WTC11 (cell line): ENCODE results near the gene CCR2. TPM values are rescaled to one million over a fixed set of nuclear protein-coding genes. Genes with fewer than 3 reads are reported as not detected.

Experiments used
- ATAC-seq: fragments of 200-7000 bp; cut with Tn5 transposase; 2 replicates; pipeline ENCODE4 v1.10.0; 2021; ENCODE audit warnings: mild to moderate bottlenecking, moderate library complexity
- CTCF ChIA-PET: fragments of 300-600 bp; sonication (Branson Sonifier 250); formaldehyde crosslinking; loops from one replicate; lab custom pipeline; 2021; ENCODE audit warnings: antibody characterized with exemption; lab: Charles Lee
- POLR2A ChIA-PET: fragments of 350-600 bp; sonication (Branson Sonifier 250); formaldehyde crosslinking; loops from one replicate; lab custom pipeline; 2021; ENCODE audit warnings: antibody characterized with exemption; lab: Charles Lee
- DNase-seq: peaks from one replicate; pipeline ENCODE4 v3.0.0; 2021; ENCODE audit warnings: low spot score
- H3K27ac Mint-ChIP-seq: 2 replicates; pipeline ENCODE4 v1.8.0; 2021; ENCODE audit warnings: mixed read lengths
- H3K27me3 Mint-ChIP-seq: 2 replicates; pipeline ENCODE4 v1.8.0; 2021; ENCODE audit warnings: low read depth, mild to moderate bottlenecking, moderate library complexity, mixed read lengths
- H3K36me3 Mint-ChIP-seq: 2 replicates; pipeline ENCODE4 v1.8.0; 2021; ENCODE audit warnings: mixed read lengths
- H3K4me1 Mint-ChIP-seq: 2 replicates; pipeline ENCODE4 v1.8.0; 2022; ENCODE audit warnings: mixed read lengths
- H3K4me3 Mint-ChIP-seq: 2 replicates; pipeline ENCODE4 v1.8.0; 2021; ENCODE audit warnings: mild to moderate bottlenecking, moderate library complexity, mixed read lengths
- H3K9me3 Mint-ChIP-seq: 2 replicates; pipeline ENCODE4 v1.8.0; 2021; ENCODE audit warnings: mixed read lengths
- ATF2 ChIP-seq: sonication (generic); formaldehyde crosslinking; IDR thresholded peaks from 2 replicates; pipeline ENCODE4 v1.8.1; 2022; ENCODE audit warnings: low read depth, missing genetic modification reagents, borderline replicate concordance
- ATF3 ChIP-seq: sonication (generic); formaldehyde crosslinking; conservative IDR thresholded peaks from 2 replicates; pipeline ENCODE4 v1.8.1; 2022; ENCODE audit warnings: mild to moderate bottlenecking, missing genetic modification reagents
- ATF6 ChIP-seq: sonication (generic); formaldehyde crosslinking; IDR thresholded peaks from 2 replicates; pipeline ENCODE4 v1.8.1; 2023; ENCODE audit warnings: mild to moderate bottlenecking, missing genetic modification reagents
- E2F1 ChIP-seq: sonication (generic); formaldehyde crosslinking; IDR thresholded peaks from 2 replicates; pipeline ENCODE4 v1.8.0; 2022; ENCODE audit warnings: mild to moderate bottlenecking, missing genetic modification reagents
- EMX1 ChIP-seq: fragments of 250-450 bp; sonication (Bioruptor Pico); IDR thresholded peaks from 2 replicates; pipeline ENCODE4 v1.8.0; 2021; ENCODE audit warnings: mild to moderate bottlenecking
- GABPB1 ChIP-seq: sonication (generic); formaldehyde crosslinking; IDR thresholded peaks from 2 replicates; pipeline ENCODE4 v1.8.1; 2023; ENCODE audit warnings: mild to moderate bottlenecking, missing genetic modification reagents
- GTF2I ChIP-seq: fragments of 250-450 bp; sonication (Bioruptor Pico); conservative IDR thresholded peaks from 2 replicates; pipeline ENCODE4 v1.4.0; 2021; ENCODE audit warnings: mild to moderate bottlenecking
- JAZF1 ChIP-seq: fragments of 250-450 bp; sonication (Bioruptor Pico); IDR thresholded peaks from 2 replicates; pipeline ENCODE4 v1.9.0; 2021; ENCODE audit warnings: moderate library complexity, mild to moderate bottlenecking, inconsistent platforms
- NFATC4 ChIP-seq: fragments of 250-450 bp; sonication (Bioruptor Pico); IDR thresholded peaks from 2 replicates; pipeline ENCODE4 v1.9.0; 2021; ENCODE audit warnings: mild to moderate bottlenecking
- NFE2L1 ChIP-seq: sonication (generic); formaldehyde crosslinking; IDR thresholded peaks from 2 replicates; pipeline ENCODE4 v1.8.1; 2023; ENCODE audit warnings: missing genetic modification reagents
- NFYB ChIP-seq: sonication (generic); formaldehyde crosslinking; conservative IDR thresholded peaks from 2 replicates; pipeline ENCODE4 v1.8.0; 2022; ENCODE audit warnings: low read depth, missing genetic modification reagents
- PREB ChIP-seq: sonication (generic); formaldehyde crosslinking; IDR thresholded peaks from 2 replicates; pipeline ENCODE4 v1.8.1; 2022; ENCODE audit warnings: mild to moderate bottlenecking, missing genetic modification reagents, moderate library complexity, borderline replicate concordance
- ZNF219 ChIP-seq: sonication (generic); formaldehyde crosslinking; IDR thresholded peaks from 2 replicates; pipeline ENCODE4 v1.8.0; 2023; ENCODE audit warnings: missing genetic modification reagents, mild to moderate bottlenecking, borderline replicate concordance
- ZNF281 ChIP-seq: sonication (generic); formaldehyde crosslinking; IDR thresholded peaks from 2 replicates; pipeline ENCODE4 v1.8.0; 2023; ENCODE audit warnings: mild to moderate bottlenecking, missing genetic modification reagents
- total RNA-seq: library from RNA; stranded (reverse); gene quantifications from 3 replicates; pipeline ENCODE4 v1.2.3, GENCODE V29; 2021

CCR2 gene
- total RNA-seq, 1 experiment from 2014 or later, result not detected

GRCh38 chr3:46337911-46338310 is 16.0 kb upstream of the CCR2 start (continued):
- TF ChIP-seq E2F1 (CRISPR knock-in tag) (no peak), EMX1 (CRISPR knock-in tag) (no peak), NFATC4 (no peak), ATF6 (no peak), GTF2I (no peak)

- DNase-seq, result no peak
- Mint-ChIP-seq H3K36me3 (peaks cover 24% of the 10 kb centered on the region), H3K27ac (no peak overlapping the region), H3K9me3 (peaks cover 57% of the 10 kb centered on the region)
- ChIA-PET POLR2A (no interaction called here), CTCF (no interaction called here)
- no peak for ATAC-seq
- TF ChIP-seq NFE2L1 (no peak), ATF3 (CRISPR knock-in tag) (no peak), JAZF1 (CRISPR knock-in tag) (no peak), PREB (no peak), NFYB (no peak), ZNF281 (no peak), E2F1 (CRISPR knock-in tag) (no peak), ATF2 (CRISPR knock-in tag) (no peak)
- TF ChIP-seq, all 79 proteins: peak for 0
- Mint-ChIP-seq H3K4me1 (no peaks in the 10 kb centered on the region), H3K4me3 (no peak overlapping the region), H3K27me3 (peaks cover 12% of the 10 kb centered on the region)
Observed at GRCh38 chr3:46338840-46339239, 15.1 kb upstream of the CCR2 start.

GRCh38 chr3:46344476-46344875 is 9.4 kb upstream of the CCR2 start:
- peaks cover 66% of the 10 kb centered on the region for H3K9me3 Mint-ChIP-seq
- H3K27ac Mint-ChIP-seq, result no peak overlapping the region
- no peak for DNase-seq
- no peak overlapping the region for H3K4me3 Mint-ChIP-seq
- peaks cover 3% of the 10 kb centered on the region for H3K27me3 Mint-ChIP-seq
- TF ChIP-seq ZNF219 (CRISPR knock-in tag) (no peak), GABPB1 (CRISPR knock-in tag) (no peak)
- H3K4me1 Mint-ChIP-seq, result no peaks in the 10 kb centered on the region
- ChIA-PET POLR2A (no interaction called here), CTCF (no interaction called here)
- H3K36me3 Mint-ChIP-seq, result peaks cover 24% of the 10 kb centered on the region
- ATAC-seq, result no peak
